K562 (cell line): ENCODE data around the gene LAIR2. TPM values are rescaled to one million over a fixed set of nuclear protein-coding genes. Genes with fewer than 3 reads are reported as not detected.

Experiments used
- FOXJ2 ChIP-seq: fragments of 200-800 bp; sonication (Bioruptor generic); IDR thresholded peaks from 2 replicates; pipeline ENCODE4 v1.6.1; 2016; ENCODE audit warnings: missing genetic modification characterization, missing compliant biosample characterization
- HDAC2 ChIP-seq: fragments of 450-650 bp; IDR thresholded peaks from 2 replicates; pipeline ENCODE4 v1.6.1; 2016; ENCODE audit warnings: mild to moderate bottlenecking
- IRF9 ChIP-seq: fragments of 450-650 bp; IDR thresholded peaks from 2 replicates; pipeline ENCODE4 v1.6.1; 2016; ENCODE audit warnings: missing biosample characterization, missing genetic modification characterization
- MEIS2 ChIP-seq: fragments of 450-650 bp; IDR thresholded peaks from 2 replicates; pipeline ENCODE4 v1.6.1; 2014; ENCODE audit warnings: mild to moderate bottlenecking; ENCODE audit not compliant: partially characterized antibody
- NRF1 ChIP-seq, 2 experiments: fragments of 450-650 bp; IDR thresholded peaks in 1 of 2; conservative IDR thresholded peaks in 1 of 2; 2 replicates each; pipeline ENCODE4 v1.6.1; 2014; ENCODE audit warnings: mild to moderate bottlenecking in 2 of 2
- PHB2 ChIP-seq: fragments of 450-650 bp; IDR thresholded peaks from 2 replicates; pipeline ENCODE4 v1.6.1; 2017; ENCODE audit warnings: low read depth
- RBM15 ChIP-seq: fragments of 200-400 bp; formaldehyde crosslinking; IDR thresholded peaks from 2 replicates; pipeline ENCODE4 v1.6.1; 2018; ENCODE audit warnings: mild to moderate bottlenecking, low read length, moderate library complexity; ENCODE audit not compliant: insufficient read depth
- RHOXF2B ChIP-seq: fragments of 250-450 bp; sonication (Bioruptor Pico); conservative IDR thresholded peaks from 2 replicates; pipeline ENCODE4 v1.5.1; 2021
- RNF2 ChIP-seq: sonication (generic); IDR thresholded peaks from 2 replicates; pipeline ENCODE4 v1.6.1; 2016
- SNAPC5 ChIP-seq: fragments of 250-450 bp; sonication (Bioruptor Pico); IDR thresholded peaks from 2 replicates; pipeline ENCODE4 v1.8.0; 2021; ENCODE audit warnings: moderate library complexity, mild to moderate bottlenecking, inconsistent platforms
- TCF3 ChIP-seq: sonication (generic); formaldehyde crosslinking; IDR thresholded peaks from 2 replicates; pipeline ENCODE4 v1.4.0; 2020; ENCODE audit warnings: mild to moderate bottlenecking, missing genetic modification reagents
- ZBTB40 ChIP-seq, 2 experiments: fragments of 450-650 bp in 1 of 2; sonication (generic) in 1 of 2; formaldehyde crosslinking in 1 of 2; IDR thresholded peaks; 2 replicates each; pipeline versions ENCODE4 v1.7.1 to v1.9.0; 2016 to 2022; ENCODE audit warnings: inconsistent platforms in 1 of 2, mild to moderate bottlenecking in 1 of 2, missing genetic modification reagents in 1 of 2
- ZNF589 ChIP-seq: fragments of 200-800 bp; sonication (Bioruptor generic); IDR thresholded peaks from 2 replicates; pipeline ENCODE4 v1.6.1; 2016; ENCODE audit warnings: low read depth, missing genetic modification characterization, missing compliant biosample characterization
- ZNF668 ChIP-seq: fragments of 250-450 bp; sonication (Bioruptor Pico); IDR thresholded peaks from 2 replicates; pipeline ENCODE4 v1.8.0; 2022; ENCODE audit warnings: mild to moderate bottlenecking, inconsistent platforms
- polyA plus RNA-seq, 8 experiments: library from polyadenylated mRNA; depleted of rRNA in 4 of 8; stranded (reverse) in 5 of 8; unstranded in 3 of 8; fragments of >200 nt; fragmentation: Nextera tagmentation in 2 of 8; fragmentation: Illumina TruSeq in 1 of 8; extraction: Ambion mirVana in 2 of 8; extraction: Trizol in 1 of 8; gene quantifications; 2 replicates each; pipeline versions ENCODE4 v1.2.1 to v1.2.3, GENCODE V29; 2011 to 2014; ENCODE audit warnings: inconsistent platforms in 1 of 8, missing spikeins in 1 of 8
- total RNA-seq, 7 experiments: library from RNA; depleted of rRNA in 6 of 7; stranded (reverse); fragments of >200 nt in 6 of 7; fragmentation: Illumina TruSeq in 2 of 7; extraction: Trizol in 2 of 7; gene quantifications; 2 replicates each; pipeline versions ENCODE4 v1.2.1 to v1.2.3, GENCODE V29; 2011 to 2021; ENCODE audit warnings: low replicate concordance in 1 of 7
- TF ChIP-seq, protein P1 (sequence below): fragments of 450-650 bp; IDR thresholded peaks from 2 replicates; pipeline ENCODE4 v1.6.1; 2016; ENCODE audit warnings: antibody characterized with exemption
- TF ChIP-seq, protein P2 (sequence below): fragments of 200-800 bp; sonication (Bioruptor generic); IDR thresholded peaks from 2 replicates; pipeline ENCODE4 v1.6.1; 2017; ENCODE audit warnings: missing genetic modification characterization, missing compliant biosample characterization

The LAIR2 gene
- total and polyA plus RNA-seq, 9 of the 15 experiments (the other 6 are each of a cell fraction or from before 2014, with no cell fraction given): not detected

GRCh38 chr19:54518844-54519243, 16.2 kb downstream of the LAIR2 start (continued):
- TF ChIP-seq ZNF668 (CRISPR knock-in tag) (no peak), TCF3 (CRISPR knock-in tag) (peak; percentile 86), ZNF589 (0 out of 2 replicates have a peak, but pooled peaks have one; percentile 57), RNF2 (0 out of 2 replicates have a peak, but pooled peaks have one; percentile 29), IRF9 (tag) (no peak), NRF1 (conservative IDR thresholded peaks at IDR 0.05 in 1 of 2, IDR thresholded peaks at IDR 0.05 in 1 of 2) (no peak), ZBTB40 (IDR thresholded peaks at IDR 0.05) (no peak), ZBTB40 (CRISPR knock-in tag; IDR thresholded peaks at IDR 0.05) (no peak), HDAC2 (0 out of 2 replicates have a peak, but pooled peaks have one; percentile 22), RHOXF2B (no peak), RBM15 (no peak), FOXJ2 (tag) (no peak), MEIS2 (peak; percentile 64), PHB2 (no peak), SNAPC5 (CRISPR knock-in tag) (no peak)
- TF ChIP-seq, protein P1, sequence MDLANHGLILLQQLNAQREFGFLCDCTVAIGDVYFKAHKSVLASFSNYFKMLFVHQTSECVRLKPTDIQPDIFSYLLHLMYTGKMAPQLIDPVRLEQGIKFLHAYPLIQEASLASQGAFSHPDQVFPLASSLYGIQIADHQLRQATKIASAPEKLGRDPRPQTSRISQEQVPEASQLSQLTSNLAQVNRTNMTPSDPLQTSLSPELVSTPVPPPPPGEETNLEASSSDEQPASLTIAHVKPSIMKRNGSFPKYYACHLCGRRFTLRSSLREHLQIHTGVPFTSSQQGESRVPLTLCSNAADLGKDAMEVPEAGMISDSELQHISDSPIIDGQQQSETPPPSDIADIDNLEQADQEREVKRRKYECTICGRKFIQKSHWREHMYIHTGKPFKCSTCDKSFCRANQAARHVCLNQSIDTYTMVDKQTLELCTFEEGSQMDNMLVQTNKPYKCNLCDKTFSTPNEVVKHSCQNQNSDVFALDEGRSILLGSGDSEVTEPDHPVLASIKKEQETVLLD: no peak
- TF ChIP-seq, protein P2, sequence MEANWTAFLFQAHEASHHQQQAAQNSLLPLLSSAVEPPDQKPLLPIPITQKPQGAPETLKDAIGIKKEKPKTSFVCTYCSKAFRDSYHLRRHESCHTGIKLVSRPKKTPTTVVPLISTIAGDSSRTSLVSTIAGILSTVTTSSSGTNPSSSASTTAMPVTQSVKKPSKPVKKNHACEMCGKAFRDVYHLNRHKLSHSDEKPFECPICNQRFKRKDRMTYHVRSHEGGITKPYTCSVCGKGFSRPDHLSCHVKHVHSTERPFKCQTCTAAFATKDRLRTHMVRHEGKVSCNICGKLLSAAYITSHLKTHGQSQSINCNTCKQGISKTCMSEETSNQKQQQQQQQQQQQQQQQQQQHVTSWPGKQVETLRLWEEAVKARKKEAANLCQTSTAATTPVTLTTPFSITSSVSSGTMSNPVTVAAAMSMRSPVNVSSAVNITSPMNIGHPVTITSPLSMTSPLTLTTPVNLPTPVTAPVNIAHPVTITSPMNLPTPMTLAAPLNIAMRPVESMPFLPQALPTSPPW (CRISPR knock-in tag): peak; percentile 30; the same call in 1 of the 2 replicates
